Muscle of back (tissue), 11 donors: Measurements from ENCODE around the gene BCKDHB. TPM values are rescaled to one million over a fixed set of nuclear protein-coding genes. Genes with fewer than 3 reads are reported as not detected.
"Not testable (repeated sequence)": the region's sequence is repeated elsewhere in the genome, so short reads cannot be mapped to it uniquely, and the experiment has no call there.

ENCODE experiments used
- DNase-seq, 3 donors: peaks; one replicate each; pipeline versions ENCODE4 v3.0.0 to v3.0.0-alpha.2; 2013
- polyA plus RNA-seq, 10 donors: library from polyadenylated mRNA; unstranded; fragments of 120-200 nt; gene quantifications; one replicate each; pipeline ENCODE4 v1.2.1, GENCODE V29; 2013; ENCODE audit not compliant: insufficient read length in 10 of 10

The BCKDHB gene
- polyA plus RNA-seq, 10 donors: 10.6 to 24.1 (median 20.4) TPM

DNA sequence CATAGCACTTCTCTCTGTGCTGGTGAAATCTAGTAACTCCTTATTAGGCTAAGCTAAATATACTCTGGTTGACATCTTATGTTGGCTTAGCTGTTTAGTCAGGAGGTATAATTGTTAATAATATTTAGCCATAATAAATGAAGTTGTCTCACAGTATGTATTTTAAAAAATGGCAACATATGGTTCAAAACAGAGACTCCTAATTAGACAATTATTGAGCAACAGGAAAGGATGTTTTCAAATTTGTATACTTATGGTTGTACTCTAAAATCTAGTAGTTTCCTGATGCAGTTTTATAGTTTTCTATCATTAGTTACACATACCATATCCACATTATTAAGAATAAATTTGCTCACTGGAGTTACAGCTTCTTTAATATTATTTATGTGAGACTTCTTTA, 150.2 kb downstream of the BCKDHB start:
- no peak for DNase-seq

DNA sequence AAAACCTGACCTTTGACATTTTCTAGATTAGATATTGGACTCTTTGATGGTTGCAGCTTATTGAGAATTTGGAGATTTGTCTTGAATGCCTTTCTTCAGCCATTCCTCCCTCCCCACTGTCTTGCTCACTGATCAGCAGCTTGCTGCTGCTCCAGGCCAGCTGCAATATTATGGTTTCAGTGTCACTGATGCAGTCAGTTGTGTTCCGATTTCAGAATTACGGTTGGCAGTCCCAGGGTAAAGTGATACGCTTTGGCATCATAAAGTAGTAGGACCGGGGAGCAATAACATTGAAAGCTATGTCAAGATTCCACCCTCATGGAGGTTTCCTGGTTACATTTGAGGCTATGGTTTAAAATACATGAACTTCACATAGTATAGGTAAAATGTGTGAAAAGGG, 152.6 kb downstream of the BCKDHB start:
- DNase-seq: peak in 1 of 3 donors; percentile 22

DNA sequence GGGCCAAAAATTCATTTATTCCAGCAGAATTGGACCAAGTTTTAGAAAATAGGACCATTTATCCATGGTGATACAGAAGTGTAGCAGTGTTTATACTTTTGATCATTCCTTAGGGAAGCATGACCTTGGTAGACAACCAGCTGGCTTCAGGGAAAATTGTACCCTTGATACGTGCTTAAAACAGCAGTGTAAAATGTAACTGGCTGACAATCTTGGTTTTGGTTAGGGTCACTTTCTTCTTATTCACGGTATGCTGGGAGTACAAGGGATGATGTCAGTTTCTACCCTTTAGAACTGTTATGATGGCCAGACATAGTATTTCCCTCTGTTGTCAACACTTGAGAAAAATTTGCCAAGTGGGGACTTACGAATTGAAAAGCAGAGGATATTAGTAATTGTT, 157.1 kb downstream of the BCKDHB start:
- DNase-seq: peak; percentile 39 to 79 (median 71)

DNA sequence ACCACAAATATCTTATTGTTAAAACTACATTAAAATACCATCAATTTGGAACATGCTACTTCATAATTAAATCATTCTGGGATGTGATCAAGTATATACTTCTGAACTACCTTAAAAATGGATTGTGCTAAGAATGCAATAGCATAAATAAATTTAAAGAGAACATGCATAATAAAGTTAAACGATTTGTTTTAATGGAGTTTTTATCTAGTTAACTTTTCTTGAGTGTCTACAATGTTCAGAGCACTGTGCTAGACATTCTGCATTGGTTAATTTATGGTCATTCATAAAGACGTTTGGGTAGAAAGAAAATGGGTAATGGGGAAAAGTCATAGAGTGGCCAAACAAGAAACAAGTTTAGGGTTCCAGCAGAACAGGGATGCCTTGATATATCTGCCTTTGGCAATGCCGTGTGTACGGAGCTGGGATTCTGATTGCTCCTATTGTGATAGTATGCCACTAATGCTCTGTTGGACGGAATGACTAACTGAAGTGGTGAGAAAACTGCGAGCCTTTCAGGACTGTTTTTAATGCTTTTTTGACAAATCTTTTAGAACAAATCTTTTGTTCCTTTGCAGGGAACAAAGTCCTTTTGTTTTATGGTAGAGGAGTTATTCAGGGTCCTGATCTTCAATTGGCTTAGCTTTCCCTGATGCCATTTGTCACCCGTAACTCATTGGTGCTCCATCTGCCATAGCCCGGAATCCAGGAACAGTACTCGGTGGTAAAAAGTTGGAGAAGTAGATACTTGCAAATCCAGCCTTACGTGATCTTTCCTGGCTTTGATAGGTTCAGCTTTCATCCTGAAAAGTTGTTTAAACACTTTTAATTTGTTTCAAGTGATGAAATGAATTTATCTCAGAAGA, 162.6 kb downstream of the BCKDHB start:
- no peak for DNase-seq

DNA sequence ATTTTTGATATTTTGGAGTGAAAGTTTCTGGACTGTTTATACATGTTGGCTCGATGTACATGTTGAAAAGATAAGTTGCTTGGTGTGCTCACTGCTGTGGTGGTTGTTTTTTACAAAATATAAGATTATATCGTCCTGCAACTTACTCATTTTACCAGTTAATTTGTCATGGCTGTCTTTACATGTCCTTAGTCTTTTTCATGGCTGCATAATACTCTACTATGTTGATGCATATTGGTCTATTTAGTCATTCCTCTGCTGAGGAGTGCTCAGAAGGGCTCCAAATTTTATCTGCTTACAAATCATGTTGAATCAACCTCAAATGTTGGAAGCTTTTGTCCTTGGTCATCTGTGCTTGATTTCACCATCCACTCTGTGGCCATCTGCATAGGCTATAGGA, 164.6 kb downstream of the BCKDHB start:
- DNase-seq: no peak

DNA sequence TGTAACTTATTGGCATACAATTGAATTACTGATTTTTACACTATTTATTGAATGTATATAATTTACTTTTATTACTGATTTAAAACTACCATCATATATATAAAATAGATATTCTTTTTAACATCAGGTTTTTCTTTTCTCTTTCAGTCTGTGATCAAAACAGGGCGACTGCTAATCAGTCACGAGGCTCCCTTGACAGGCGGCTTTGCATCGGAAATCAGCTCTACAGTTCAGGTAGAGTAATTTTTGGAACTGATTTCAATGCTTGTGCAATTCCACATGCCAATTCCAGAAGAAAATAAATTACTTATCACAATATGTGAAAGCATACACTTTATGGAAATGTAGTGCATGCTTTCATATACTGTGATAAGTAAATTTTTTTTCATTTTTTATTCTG, 166.5 kb downstream of the BCKDHB start:
- DNase-seq: no peak

DNA sequence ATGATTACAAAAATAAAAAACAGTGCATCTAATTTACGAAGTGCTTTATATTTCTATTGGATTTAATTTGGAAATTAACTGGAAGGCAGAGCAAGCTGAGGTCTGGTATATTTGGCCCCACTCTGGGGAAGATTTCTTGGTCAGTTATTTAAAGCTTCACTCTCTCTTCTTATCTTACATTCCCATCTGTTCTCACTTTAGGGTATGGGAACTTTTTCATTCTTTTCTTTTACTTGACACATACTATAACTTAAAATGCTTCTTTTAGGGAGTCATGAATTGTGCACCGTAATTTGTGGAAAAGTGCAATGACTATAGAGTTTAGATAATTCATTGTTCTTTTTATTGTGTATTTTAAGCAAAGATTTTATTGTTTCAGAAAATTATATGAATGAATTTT, 170.4 kb downstream of the BCKDHB start:
- peak in 1 of 3 donors; percentile 23 for DNase-seq

DNA sequence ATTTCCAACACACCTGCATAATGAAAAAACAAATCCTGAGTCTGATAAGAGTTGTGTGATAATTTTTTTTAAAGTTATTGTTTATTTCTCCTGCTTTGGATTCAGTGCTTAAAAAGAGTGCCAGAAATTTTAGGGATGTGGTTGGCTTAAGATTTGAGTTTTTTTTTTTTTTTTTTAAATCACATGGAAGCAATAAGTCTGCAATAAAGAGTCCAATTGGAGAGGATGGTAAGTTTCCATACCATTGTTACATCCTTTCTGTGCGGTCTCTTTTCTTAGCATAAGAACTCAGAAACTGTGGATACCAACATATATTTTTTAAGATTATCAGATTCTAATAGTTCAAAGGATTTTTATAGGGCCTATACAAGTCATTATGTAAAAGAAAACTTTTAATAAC, 171.0 kb downstream of the BCKDHB start:
- DNase-seq: peak in 1 of 3 donors; percentile 56

DNA sequence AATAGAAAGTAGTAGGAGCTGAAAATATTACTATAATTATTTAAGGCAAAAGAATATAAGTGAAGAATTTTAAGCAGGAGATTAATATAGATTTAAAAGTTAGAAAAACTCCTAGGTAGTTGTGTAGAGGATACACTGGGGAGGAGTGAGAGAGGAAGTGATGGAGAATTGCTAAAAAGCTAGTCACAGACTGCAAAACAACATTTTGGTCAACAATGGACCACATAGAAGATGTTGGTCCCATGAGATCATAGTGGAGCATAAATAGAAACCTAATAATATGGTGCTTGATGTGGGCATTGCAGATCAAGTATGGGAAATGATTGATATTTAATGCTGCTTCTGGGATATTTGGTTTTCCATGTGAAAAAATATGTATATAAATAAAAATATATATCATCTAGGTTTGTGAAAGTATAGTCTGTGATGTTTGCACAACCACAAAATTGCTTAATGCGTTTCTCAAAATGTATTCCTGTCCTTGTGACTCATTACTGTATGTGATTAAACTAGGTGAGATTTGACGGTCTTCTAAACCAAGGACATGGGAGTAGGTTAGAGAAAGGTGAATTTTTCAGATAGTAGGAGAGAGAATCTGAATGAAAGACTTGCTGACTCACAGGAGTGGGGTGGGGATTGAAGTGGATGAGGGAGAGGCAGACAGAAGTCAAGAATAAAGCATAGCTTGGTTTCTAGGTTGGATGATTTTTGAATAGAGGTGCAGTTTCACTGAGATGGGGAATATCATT, 174.0 kb downstream of the BCKDHB start:
- peak in 1 of 3 donors; percentile 23 for DNase-seq

DNA sequence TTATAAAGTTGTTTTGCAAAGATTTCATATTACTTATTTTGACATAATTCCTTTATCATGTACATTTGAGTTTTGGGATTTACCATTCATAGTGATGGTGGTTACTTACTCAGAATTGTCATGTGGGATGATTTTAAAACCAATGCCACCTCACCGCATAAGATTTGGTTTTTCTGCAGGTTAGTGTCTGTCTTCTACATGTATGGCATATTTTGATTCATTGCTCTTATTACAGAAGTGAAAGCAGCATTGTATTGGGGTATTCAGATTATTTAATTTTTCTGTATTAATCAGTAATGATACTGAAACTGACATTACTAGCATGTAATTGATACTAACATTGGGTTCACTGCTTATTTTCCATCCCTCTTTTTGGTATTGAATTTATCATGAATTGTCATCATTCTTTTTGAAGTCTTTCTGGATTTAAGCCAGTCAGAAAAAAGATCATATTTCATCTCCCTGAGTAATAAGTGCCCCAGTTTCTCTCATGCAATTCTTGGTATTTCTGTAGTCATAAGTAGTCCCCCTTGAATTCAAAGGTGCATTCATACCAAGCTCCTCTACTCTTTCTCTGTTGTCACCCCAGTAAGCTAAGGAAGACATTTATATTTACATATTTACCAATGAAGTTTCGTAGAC, 176.6 kb downstream of the BCKDHB start:
- DNase-seq: no peak

DNA sequence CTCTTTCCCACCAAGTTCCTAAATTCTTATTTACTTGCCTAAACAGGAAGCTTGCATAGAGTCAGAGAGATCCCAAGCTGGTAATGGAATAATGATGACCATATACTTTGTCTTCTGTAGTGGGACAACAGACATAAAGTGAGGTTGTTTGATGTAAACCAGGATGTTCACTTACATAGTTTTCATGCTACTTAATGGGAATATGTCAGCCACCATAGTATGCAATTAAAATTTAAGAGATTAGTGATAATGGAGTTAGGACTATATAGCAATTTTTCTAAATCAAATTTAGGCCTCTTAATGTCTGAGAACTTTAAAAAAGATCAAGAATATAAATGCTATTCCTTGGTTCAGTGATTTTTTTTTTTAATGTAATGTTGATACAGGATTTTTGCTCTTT, 180.6 kb downstream of the BCKDHB start:
- no peak for DNase-seq

DNA sequence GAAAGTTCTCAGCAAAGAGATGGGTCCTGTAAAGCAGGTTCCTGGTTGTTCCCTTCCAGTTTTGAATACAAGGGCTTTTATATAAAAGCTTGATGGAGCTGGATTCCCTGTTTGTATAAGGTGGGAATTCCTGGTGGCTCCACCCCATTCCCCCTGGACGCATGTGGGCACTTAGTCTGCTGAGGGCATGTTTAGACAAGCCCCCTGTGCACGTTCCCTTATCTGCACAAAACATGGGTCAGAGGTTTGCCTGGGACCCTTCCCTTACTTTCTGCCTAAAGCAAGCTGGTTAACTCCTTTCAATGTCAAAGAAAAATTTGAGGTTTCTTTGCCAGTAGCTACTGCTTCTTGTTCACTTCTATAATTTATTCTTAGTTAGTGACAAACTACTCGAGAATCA, 181.1 kb downstream of the BCKDHB start:
- DNase-seq: no peak

DNA sequence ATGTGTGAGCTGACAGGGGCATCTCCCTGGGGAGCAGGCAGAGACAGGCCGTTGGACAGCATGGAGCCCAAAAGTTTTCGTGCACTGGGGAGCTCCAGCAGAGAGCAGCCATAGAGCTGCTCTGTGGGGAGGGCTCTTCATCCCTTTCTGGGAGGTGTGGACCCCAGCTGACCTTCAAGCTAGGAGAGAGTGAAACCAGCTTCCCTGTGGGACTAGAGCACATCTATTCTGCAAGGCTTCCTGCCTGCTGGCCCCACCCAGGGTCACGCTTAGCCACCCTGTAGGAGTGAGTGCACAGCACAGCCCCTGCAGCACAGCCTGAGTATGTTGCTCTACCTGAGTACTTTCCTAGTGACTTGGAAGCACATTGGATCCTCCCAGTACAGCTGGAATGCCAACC, 183.3 kb downstream of the BCKDHB start:
- no peak for DNase-seq

DNA sequence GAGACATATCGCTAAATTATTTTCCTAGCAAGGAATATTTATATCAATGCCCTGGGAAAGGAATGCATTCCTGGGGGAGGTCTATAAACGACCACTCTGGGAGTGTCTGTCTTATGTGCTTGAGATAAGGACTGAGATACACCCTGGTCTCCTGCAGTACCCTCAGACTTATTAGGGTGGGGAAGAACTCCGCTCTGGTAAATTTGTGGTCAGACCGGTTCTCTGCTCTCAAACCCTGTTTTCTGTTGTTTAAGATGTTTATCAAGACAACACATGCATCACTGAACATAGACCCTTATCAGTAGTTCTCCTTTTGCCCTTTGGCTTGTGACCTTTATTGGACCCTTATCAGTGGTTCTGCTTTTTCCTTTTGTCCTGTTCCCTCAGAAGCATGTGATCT, 188.1 kb downstream of the BCKDHB start:
- not testable (repeated sequence) for DNase-seq

DNA sequence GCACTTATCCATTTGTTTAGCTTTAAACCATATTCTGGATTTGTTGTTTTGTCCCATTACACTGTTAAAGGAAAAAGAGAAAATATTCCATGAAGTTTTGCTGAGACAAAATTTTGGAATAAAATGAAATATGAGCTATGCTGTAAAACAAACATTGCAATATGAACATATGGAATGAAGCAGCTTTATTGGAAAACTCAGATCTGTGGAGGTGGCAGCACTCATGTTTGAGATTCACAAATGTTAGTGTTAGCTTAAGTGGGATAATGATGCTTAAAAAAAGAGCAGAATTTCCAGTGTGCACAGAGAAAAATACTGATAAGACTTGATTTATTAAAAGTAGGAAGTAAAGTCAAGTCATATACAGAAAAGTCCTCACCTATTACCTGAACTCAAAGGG, 196.2 kb downstream of the BCKDHB start:
- DNase-seq: no peak

DNA sequence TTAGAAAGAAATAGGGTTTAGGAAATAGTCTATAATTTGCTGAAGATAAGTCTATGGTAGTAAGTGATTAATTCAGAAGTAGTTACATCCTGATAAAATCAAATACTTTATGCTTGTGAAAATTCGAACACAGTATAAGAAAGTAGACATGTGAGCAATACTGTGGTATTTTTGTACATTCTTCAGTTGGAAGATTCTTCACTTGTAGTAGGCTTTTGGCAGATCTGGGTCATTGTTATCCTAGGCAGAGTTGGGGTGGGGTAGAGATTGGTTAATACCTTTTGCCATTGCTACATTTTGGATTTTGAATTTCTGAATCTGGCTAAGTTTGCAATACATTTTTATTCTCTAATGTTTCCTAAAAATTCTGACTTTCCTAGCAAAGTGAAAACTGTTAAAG, 197.5 kb downstream of the BCKDHB start:
- DNase-seq: no peak

DNA sequence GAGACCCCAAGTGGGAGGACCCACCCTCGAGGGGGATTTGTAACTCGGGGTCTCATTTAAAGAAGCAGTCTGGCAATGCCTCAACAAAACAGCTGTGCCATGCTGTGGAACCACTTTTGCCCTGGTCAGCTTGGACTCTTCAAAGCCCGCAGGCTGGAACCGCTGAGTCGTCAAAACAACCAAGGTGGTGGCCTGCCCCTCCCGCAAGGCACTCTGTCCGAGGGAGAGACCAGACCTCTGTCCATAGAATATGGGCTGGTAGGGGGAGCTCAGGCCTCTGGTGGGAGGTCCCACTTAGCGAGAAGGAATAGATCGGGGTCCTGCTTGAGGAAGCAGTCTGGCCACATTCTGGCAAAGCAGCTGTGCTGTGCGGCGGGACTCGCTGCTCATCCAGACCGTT, 208.1 kb downstream of the BCKDHB start:
- DNase-seq: no peak

DNA sequence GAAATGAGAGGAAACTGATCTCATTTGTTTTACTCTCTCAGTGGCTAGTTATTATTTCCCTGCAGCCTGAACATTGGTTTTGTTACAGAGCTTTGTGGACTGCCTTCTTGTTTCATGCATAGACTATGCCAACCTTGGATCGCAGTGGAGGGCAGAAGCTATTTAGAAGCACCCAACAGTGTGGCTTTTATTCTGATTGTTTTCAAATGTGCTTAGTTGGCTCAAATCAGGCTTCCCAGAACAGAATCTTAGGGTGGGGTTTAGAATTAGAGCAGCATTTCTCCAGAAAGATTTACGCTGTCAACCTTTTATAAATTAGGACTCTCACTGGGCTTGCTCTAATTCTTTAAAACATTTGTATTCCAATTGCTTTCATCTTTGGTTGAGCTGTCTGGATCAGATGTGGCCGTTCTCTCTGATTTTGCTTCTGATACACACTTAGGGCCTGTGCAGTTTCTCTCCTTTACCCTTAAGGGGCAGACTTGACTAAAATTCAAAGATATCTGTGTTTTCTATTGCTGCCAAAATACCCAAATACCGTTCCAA, 210.3 kb downstream of the BCKDHB start:
- peak in 1 of 3 donors; percentile 64 for DNase-seq

DNA sequence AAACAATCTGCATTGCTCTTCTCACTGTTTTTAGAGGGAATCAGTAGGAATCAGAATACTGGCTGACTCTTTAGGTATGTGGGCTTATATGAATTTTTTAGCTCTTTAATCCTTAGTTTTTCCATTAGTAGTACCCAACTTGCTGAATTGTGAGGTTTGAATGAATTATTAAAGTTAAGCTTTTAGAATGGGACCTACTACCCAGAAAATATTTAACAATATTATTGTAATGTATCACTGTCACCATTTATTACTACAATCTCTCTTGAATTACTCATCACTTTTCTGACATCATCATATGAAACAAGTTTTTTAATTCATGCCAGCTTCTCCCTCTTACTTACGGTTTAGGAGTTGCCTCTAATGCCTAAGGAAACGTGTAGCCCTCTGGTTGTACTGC, 212.7 kb downstream of the BCKDHB start:
- peak in 1 of 3 donors; percentile 51 for DNase-seq

DNA sequence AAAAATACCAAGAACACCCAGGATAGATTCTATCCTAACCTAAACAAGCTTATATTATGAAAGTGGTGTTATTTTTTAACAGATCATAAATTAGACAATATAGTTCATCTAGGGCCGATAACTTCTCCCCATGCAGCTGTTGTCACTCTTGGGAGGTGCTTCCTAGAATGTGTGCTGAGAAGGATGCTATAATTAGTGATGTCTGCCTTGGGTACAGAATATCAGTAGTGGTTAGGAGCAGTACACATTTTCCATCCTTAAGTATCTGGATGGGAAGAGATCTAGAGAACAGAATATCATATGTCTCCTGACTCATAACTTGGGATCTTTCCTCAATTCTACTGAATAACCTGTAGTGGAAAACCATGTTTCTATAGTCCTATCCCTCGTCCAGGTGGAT, 214.5 kb downstream of the BCKDHB start:
- no peak for DNase-seq

DNA sequence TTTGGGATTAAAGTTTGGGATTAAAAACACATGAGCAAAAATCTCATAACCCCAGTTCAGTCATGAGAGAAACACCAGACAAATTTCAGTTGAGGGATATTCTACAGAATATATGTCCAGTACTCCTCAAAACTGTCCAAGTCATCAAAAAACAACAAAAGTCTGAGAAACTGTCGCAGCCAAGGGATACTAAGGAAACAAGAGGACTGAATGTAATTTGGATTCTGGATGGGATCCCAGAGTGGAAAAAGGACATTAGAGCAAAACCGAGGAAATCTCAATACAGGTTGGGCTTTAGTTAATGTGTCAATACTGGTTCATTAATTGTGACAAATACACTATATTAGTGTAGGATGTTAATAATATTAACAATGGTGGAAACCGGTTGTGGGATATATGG, 219.3 kb downstream of the BCKDHB start:
- DNase-seq: peak; percentile 71 to 88 (median 83)

DNA sequence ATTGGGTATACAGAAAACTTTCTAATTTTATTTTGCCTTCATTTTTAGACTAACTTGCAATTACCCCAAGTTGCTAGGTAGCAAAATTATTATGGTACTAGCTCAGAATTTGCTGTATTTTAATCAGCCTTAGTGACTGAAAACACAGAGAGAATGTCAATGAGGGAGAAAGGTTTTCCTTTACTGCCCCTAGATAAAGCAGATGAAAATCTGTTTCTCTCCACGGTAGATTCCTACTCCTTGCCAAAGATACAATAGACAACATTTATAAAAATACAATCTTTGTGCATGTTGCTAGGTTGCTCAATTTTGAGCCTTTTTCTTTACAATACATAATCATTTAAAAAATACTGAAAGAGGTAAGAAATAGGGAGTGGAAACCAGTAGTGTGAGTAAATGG, 222.2 kb downstream of the BCKDHB start:
- no peak for DNase-seq
